Testis (tissue), 2 donors: Measurements from ENCODE around the gene CD7.

ENCODE experiments used
- POLR2A ChIP-seq: fragments of 450-650 bp; IDR thresholded peaks from one replicate; pipeline ENCODE4 v1.6.1; 2017; ENCODE audit warnings: antibody characterized with exemption, mild to moderate bottlenecking, moderate library complexity
- TF ChIP-seq, protein P1 (sequence below), 3 experiments: fragments of 450-650 bp in 2 of 3; fragments of 200-600 bp in 1 of 3; sonication (generic) in 1 of 3; IDR thresholded peaks; one replicate each; pipeline ENCODE4 v1.5.1; 2016 to 2019; ENCODE audit warnings: antibody characterized with exemption in 3 of 3, mild to moderate bottlenecking in 2 of 3, moderate library complexity in 1 of 3

DNA sequence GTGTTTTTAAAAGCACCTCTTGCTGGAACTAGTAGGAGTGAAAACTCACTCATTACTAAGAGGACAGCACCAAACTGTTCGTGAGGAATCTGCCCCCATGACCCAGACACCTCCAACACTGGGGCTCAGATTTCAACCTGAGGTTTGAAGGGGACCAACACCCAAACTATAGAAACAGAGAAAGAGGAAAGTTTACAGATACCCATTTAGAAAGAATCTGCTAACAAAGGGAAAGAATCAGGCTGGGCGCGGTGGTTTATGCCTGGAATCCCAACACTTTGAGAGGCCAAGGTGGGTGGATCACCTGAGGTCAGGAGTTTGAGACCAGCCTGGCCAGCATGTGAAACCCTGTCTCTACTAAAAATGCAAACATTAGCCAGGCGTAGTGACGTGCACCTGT lies 40.5 kb downstream of the CD7 start:
- TF ChIP-seq, protein P1, sequence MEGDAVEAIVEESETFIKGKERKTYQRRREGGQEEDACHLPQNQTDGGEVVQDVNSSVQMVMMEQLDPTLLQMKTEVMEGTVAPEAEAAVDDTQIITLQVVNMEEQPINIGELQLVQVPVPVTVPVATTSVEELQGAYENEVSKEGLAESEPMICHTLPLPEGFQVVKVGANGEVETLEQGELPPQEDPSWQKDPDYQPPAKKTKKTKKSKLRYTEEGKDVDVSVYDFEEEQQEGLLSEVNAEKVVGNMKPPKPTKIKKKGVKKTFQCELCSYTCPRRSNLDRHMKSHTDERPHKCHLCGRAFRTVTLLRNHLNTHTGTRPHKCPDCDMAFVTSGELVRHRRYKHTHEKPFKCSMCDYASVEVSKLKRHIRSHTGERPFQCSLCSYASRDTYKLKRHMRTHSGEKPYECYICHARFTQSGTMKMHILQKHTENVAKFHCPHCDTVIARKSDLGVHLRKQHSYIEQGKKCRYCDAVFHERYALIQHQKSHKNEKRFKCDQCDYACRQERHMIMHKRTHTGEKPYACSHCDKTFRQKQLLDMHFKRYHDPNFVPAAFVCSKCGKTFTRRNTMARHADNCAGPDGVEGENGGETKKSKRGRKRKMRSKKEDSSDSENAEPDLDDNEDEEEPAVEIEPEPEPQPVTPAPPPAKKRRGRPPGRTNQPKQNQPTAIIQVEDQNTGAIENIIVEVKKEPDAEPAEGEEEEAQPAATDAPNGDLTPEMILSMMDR (IDR thresholded peaks at IDR 0.05), result no peak
- TF ChIP-seq POLR2A, result no peak
